GM11168 (cell line): Measurements from ENCODE around the gene SLC35G1.

Source experiments
- in situ Hi-C: fragments of 300-500 bp; cut with MboI; formaldehyde crosslinking; loops from one replicate; pipeline ENCODE4 v1.12.0; 2022; ENCODE audit warnings: low sequenced_read_pairs; ENCODE audit not compliant: unreplicated experiment

The SLC35G1 gene

DNA sequence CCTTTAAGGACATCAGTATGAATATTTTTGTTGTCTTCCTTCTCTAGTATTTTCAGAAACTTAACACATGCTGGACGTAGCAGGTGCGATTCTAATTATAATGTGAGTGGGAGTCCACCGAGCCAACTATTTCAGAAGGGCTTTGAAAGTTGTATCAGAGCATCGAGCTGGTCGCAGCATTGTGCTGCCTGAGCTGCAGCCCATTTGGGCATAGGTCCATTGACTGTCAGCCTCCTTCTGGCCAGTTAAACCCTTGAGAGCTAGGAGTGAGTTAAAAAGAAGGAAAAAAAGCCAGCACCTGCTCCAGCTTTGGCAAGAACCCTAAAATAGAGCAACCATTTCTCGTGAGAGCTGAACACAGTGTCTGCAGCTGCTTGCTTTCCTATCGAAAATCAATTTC is 47.8 kb downstream of the SLC35G1 start:
- in situ Hi-C loops, result no loop called here

DNA sequence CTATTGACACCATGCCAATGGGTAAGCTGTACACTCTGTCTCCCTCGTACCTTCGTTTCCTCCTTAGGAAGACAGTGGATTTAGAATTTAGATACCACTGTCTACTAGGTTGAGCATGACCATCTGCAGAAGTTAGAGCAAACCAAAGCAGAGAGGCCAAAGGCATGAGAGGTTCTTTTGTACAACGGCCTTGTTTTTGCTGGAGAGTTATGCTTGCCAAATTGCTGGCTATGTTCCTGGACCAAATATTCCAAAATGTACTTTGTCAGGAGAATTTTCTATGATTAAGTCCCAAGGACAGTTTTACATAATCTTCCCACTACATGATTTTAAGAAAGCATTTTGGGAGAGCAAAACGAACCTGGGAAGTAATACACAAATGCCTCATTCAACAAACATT is 52.0 kb downstream of the SLC35G1 start:
- in situ Hi-C loops, result no loop called here

DNA sequence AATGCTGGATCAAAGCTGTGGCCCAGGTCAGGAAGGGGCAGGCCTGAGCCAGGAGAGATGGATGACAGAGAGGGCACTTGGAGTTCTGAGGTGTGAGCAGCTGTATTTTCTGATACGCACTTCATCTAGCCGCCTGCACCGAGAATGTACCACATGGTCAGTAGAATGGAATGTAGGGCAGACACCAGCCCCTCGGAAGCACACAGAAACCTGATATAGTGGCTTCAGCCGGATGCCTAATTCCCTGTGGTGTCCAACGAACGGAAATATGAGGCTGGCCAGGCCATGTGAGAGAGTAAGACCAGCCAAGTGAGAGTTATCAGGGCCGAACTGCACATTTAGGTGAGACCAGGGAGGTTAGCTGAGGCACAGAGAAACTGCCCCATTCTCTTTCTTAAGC is 53.3 kb downstream of the SLC35G1 start:
- in situ Hi-C loops, result no loop called here

DNA sequence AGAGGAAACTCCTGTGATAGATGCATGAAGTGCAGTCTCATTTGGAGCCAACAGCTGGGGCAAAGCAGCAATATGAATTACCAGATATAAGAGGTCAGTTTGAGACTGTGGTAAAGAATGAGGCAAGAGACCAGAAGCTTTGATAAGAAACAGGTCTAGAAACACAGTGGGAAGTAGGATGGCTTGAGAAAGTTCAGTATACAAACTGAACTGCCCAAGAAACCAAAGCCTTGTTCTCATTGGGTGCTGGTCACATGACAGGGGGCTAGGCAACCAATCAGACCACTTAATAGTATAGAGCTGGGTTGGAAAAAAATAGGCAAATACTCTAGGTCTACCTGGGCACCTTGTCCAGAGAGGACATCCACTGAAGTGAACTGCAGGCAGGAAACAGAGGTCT is 53.7 kb downstream of the SLC35G1 start:
- in situ Hi-C loops, result no loop called here

DNA sequence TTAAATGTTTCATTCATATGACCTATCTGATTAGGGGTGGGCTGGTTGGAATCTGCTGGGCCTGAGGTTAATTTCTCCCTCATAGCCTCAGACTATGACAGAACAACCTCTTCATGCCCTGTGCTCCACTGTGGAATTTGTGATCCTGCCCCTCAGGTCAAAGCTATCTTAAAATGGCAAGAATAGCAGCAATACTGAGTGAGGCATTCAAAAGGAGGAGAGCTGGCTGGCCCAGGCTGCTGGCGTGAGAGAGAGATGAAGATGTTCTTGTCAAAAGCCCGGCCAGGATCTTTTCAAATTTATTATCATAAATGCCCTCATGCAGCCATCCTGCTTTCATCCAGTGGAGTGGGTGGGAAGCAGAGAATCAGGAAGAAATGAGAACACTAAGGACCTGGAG is 58.1 kb downstream of the SLC35G1 start:
- in situ Hi-C loops, result no loop called here
